Natural killer cell (primary cell): Measurements from ENCODE around the gene EEFSEC. TPM values are rescaled to one million over a fixed set of nuclear protein-coding genes. Genes with fewer than 3 reads are reported as not detected.

Experiments used
- ATAC-seq, 3 donors: fragments of 150-1000 bp in 2 of 3; fragments of 200-7000 bp in 1 of 3; cut with Tn5 transposase; 1 replicate in 1 of 3; 2 replicates in 2 of 3; pipeline ENCODE4 v1.10.0; 2021; ENCODE audit warnings: mild to moderate bottlenecking in 2 of 3, moderate library complexity in 2 of 3
- DNase-seq, 2 donors: peaks; one replicate each; pipeline versions ENCODE4 v3.0.0 to v3.0.0-alpha.2; 2013 to 2021; ENCODE audit warnings: mixed read lengths in 1 of 2
- H3K27ac ChIP-seq: one replicate; pipeline ENCODE4 v1.5.1; 2013; ENCODE audit warnings: mild to moderate bottlenecking, low read length
- H3K27me3 ChIP-seq: one replicate; pipeline ENCODE4 v1.6.1; 2013; ENCODE audit warnings: low read length; ENCODE audit not compliant: control insufficient read depth, insufficient read depth
- H3K36me3 ChIP-seq: one replicate; pipeline ENCODE4 v1.6.1; 2013; ENCODE audit warnings: low read length; ENCODE audit not compliant: control insufficient read depth, insufficient read depth
- H3K4me1 ChIP-seq: one replicate; pipeline ENCODE4 v1.6.1; 2013; ENCODE audit warnings: low read length; ENCODE audit not compliant: control insufficient read depth, insufficient read depth
- H3K4me3 ChIP-seq: one replicate; pipeline ENCODE4 v1.5.1; 2013; ENCODE audit warnings: low read length
- H3K9me3 ChIP-seq: one replicate; pipeline ENCODE4 v1.6.1; 2013; ENCODE audit warnings: low read length; ENCODE audit not compliant: control insufficient read depth, insufficient read depth
- H3K27ac Mint-ChIP-seq, 2 donors: one replicate each; pipeline ENCODE4 v1.8.0; 2022; ENCODE audit warnings: mild to moderate bottlenecking in 2 of 2, mixed read lengths in 2 of 2, moderate library complexity in 1 of 2
- H3K27me3 Mint-ChIP-seq, 2 donors: one replicate each; pipeline ENCODE4 v1.8.0; 2022; ENCODE audit warnings: low read depth in 2 of 2, mixed read lengths in 2 of 2
- H3K36me3 Mint-ChIP-seq: one replicate; pipeline ENCODE4 v1.8.0; 2022; ENCODE audit warnings: mixed read lengths
- H3K4me1 Mint-ChIP-seq, 2 donors: one replicate each; pipeline ENCODE4 v1.8.0; 2022; ENCODE audit warnings: mixed read lengths in 2 of 2
- H3K4me3 Mint-ChIP-seq: one replicate; pipeline ENCODE4 v1.8.0; 2022; ENCODE audit warnings: mild to moderate bottlenecking, moderate library complexity, mixed read lengths
- H3K9me3 Mint-ChIP-seq, 2 donors: one replicate each; pipeline ENCODE4 v1.8.0; 2022; ENCODE audit warnings: mixed read lengths in 2 of 2
- WGBS: methylation state at CpG from one replicate; pipeline ENCODE4 v1.1.7; 2013; ENCODE audit warnings: missing lambda C conversion rate; ENCODE audit not compliant: insufficient coverage; 5-methylcytosine and 5-hydroxymethylcytosine counted together
- intact Hi-C: fragments of 100-400 bp; cut with micrococcal nuclease; formaldehyde crosslinking; loops from one replicate; pipeline ENCODE4 v1.14.2; 2022
- total RNA-seq, 4 donors: library from RNA; stranded (reverse); fragments of 120-200 nt in 1 of 4; gene quantifications; one replicate each; pipeline versions ENCODE4 v1.2.3 to v1.2.4, GENCODE V29; 2013 to 2022
- TF ChIP-seq, protein P1 (sequence below): fragments of 200-600 bp; IDR thresholded peaks from one replicate; pipeline ENCODE4 v1.8.0; 2022; ENCODE audit warnings: antibody characterized with exemption

The EEFSEC gene
- total RNA-seq, 3 donors from 2014 or later (not counting 1 experiment from before 2014, with no cell fraction given) = 16.7 to 18.9 (median 17.6) TPM

DNA sequence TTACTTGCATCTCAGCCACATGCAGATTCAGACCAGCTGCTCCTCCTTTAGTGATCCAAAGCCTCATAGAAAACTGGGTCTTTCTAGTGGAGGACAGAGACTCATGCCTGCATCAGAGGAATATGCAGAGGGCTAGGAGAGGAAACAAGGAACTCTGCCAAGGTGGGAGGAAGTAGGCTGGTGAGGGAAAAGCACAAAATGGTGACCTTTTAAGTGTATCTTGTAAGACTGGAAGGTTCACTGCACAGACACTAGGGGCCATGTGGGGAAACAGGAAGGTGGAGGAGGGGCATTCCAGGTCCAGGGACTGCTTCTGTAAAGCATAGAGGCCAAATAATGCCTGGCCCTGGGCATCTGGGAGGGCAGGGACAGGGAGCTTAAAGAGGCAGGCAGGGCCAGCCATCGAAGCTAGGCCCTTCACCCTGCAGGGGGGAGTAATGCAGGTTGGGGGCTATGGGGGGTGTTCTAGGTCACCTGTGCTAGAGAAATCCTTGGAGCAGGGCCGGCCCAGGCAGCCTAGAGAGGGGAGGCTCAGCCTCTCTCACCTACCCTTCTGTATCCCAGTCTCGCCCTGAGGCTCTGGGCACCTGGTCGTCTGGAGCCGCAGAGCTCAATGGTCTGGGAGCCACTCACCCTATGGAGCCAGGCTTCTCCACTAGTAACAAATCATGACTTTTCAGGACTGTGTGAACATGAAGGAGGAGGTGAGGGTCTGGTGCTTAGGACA, 195.7 kb downstream of the EEFSEC start:
- Histone ChIP-seq H3K4me3 (no peak overlapping the region), H3K4me1 (no peaks in the 10 kb centered on the region), H3K9me3 (no peaks in the 10 kb centered on the region), H3K36me3 (peaks cover 2% of the 10 kb centered on the region), H3K27me3 (no peaks in the 10 kb centered on the region), H3K27ac (no peak overlapping the region)
- Mint-ChIP-seq H3K36me3 (no peaks in the 10 kb centered on the region), H3K9me3 (no peaks in the 10 kb centered on the region), H3K4me1 (peaks cover 5 to 6% of the 10 kb centered on the region in 2 donors), H3K27me3 (no peaks in the 10 kb centered on the region), H3K4me3 (no peak overlapping the region), H3K27ac (no peak overlapping the region)
- intact Hi-C loops = no loop called here
- DNase-seq (no peak), ATAC-seq (no peak)
- WGBS = 93% methylated on average over 4 of the region's 5 CpGs
- TF ChIP-seq, protein P1, sequence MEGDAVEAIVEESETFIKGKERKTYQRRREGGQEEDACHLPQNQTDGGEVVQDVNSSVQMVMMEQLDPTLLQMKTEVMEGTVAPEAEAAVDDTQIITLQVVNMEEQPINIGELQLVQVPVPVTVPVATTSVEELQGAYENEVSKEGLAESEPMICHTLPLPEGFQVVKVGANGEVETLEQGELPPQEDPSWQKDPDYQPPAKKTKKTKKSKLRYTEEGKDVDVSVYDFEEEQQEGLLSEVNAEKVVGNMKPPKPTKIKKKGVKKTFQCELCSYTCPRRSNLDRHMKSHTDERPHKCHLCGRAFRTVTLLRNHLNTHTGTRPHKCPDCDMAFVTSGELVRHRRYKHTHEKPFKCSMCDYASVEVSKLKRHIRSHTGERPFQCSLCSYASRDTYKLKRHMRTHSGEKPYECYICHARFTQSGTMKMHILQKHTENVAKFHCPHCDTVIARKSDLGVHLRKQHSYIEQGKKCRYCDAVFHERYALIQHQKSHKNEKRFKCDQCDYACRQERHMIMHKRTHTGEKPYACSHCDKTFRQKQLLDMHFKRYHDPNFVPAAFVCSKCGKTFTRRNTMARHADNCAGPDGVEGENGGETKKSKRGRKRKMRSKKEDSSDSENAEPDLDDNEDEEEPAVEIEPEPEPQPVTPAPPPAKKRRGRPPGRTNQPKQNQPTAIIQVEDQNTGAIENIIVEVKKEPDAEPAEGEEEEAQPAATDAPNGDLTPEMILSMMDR = no peak

DNA sequence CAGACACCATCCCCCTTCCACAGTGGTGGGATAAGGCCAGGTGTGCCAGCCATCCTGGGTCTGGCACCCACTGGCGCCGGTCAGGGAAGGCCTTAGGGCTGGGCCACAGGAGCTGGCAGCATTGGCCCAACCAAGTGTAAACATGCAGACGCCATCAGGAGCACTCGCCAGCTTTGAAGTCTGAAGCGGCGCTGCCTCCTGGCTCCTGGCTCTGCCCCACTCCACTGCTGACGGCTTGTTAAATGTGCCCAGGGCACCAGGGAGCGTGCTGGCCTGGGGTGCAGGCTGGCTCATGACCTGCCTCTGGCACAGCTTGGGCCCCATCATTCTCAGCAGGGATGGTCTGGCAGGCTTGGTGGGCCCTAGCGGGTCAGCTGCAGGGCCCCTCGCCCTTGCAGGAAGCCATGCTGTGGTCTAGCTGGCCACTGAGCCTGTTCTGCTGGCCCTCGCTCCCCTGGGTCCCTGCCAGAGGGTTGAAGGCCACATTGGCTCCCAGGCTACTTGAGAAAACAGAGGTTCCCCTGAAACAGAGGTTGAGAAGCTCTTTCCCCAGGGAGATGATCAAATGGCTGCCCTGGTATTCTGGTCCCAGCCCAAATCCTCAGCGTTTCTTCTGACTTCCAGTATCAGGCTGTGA, 196.8 kb downstream of the EEFSEC start:
- H3K9me3 Mint-ChIP-seq = no peaks in the 10 kb centered on the region
- H3K4me1 Mint-ChIP-seq = peaks cover 5 to 8% of the 10 kb centered on the region in 2 donors
- H3K27ac Mint-ChIP-seq = no peak overlapping the region
- WGBS = 95% methylated on average over 12 of the region's 12 CpGs
- Histone ChIP-seq H3K4me1 (no peaks in the 10 kb centered on the region), H3K9me3 (no peaks in the 10 kb centered on the region), H3K4me3 (no peak overlapping the region), H3K36me3 (peaks cover 2% of the 10 kb centered on the region), H3K27me3 (no peaks in the 10 kb centered on the region), H3K27ac (no peak overlapping the region)
- H3K36me3 Mint-ChIP-seq = no peaks in the 10 kb centered on the region
- ATAC-seq = no peak
- intact Hi-C loops = no loop called here
- no peak overlapping the region for H3K4me3 Mint-ChIP-seq
- TF ChIP-seq, protein P1 = no peak
- no peak for DNase-seq
- no peaks in the 10 kb centered on the region for H3K27me3 Mint-ChIP-seq

DNA sequence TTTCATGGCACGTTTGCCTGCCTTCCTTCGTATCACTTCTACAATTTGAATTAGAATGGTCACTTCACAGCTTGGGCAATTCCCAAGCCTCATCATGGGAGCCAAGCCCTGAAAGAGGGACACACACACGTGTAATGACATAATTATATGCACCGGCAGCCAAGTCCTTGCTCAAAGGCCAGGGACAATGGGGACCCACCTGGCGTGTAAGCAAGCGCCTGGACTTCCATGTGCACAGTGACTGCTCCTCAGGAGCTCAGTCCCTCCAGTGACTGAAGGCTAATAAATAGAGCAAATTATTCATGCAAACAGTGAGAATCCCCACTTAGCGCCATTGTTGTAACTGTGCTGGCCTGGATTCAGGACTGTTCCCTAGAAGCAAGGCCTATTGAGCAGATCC, 198.3 kb downstream of the EEFSEC start:
- WGBS = 93% methylated on average over 7 of the region's 7 CpGs
- Histone ChIP-seq H3K27ac (no peak overlapping the region), H3K36me3 (peaks cover 2% of the 10 kb centered on the region)

More for the DNA sequence above, 198.3 kb downstream of the EEFSEC start:
- Histone ChIP-seq H3K27me3 (no peaks in the 10 kb centered on the region), H3K4me1 (no peaks in the 10 kb centered on the region), H3K9me3 (no peaks in the 10 kb centered on the region), H3K4me3 (no peak overlapping the region)
- no peak overlapping the region for H3K27ac Mint-ChIP-seq
- H3K27me3 Mint-ChIP-seq = no peaks in the 10 kb centered on the region
- intact Hi-C loops = no loop called here
- H3K9me3 Mint-ChIP-seq = no peaks in the 10 kb centered on the region
- no peak for ATAC-seq
- H3K36me3 Mint-ChIP-seq = no peaks in the 10 kb centered on the region
- DNase-seq = no peak
- H3K4me1 Mint-ChIP-seq = peaks cover 5 to 10% of the 10 kb centered on the region in 2 donors
- no peak overlapping the region for H3K4me3 Mint-ChIP-seq
- TF ChIP-seq, protein P1 = no peak
